Activated CD8-positive, alpha-beta memory T cell treated with anti-CD3 and anti-CD28 coated beads for 4 hours (primary cell): ENCODE data around the gene ATP5MK.
"Not testable (repeated sequence)": the region's sequence is repeated elsewhere in the genome, so short reads cannot be mapped to it uniquely, and the experiment has no call there.

Source experiments
- DNase-seq, 2 donors: peaks; one replicate each; pipeline ENCODE4 v3.0.0-alpha.2; 2020; ENCODE audit warnings: low read depth in 2 of 2

The ATP5MK gene

DNA sequence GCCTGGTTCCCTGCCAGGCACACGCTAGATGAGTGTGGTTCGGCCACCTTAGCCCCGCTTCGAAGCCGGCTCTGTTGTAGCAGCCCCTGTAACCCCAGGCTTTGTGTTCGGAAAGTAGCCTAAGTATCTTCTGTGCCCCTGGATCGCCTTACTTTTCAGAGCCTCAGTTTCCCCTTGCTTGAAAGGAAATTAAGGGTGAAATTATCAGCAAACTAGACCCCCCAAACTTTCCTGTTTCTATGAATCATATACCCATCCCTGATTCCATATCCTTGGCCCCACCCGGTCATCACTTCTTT is 463 bp upstream of the ATP5MK start:
- DNase-seq, result no peak

- no peak for DNase-seq
These were observed 565 bp downstream of the ATP5MK start for GRCh38 chr10:103395754-103396066.

DNA sequence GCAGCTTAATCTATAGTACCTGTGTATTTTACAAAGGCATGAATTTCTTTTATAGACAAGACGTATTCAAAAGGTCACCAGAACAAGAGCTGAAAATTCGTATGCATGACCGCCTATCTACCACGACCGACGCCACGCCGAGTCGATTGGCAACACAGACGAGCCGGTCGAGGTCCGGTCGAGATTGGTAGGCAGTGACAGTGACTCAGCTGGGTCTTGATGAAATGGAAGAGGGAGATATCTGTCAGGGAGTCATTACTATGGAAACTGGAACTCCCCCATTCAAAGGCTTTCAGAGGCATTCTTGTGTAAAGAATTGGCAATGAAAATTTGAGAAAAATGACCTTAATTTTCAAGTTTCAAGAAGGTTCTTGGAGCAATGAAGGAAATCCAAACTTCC is 2.1 kb downstream of the ATP5MK start:
- no peak for DNase-seq

DNA sequence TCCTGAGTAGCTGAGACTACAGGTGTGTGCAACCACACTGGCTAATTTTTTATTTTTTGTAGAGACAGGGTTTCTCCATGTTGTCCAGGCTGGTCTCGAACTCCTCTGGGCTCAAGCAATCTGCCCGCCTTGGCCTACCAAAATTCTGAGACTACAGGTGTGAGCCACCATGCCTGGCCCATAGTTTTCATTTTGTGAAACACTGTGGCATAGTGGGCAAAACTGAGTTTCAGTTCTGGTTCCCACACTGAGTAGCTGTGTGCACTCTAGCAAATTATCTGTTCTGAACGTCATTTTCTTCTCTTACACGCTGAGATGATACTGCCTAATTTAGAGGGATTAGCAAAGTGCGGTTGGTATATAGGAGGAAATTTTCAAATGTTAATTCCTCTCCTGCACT is 13.5 kb downstream of the ATP5MK start:
- DNase-seq, result no peak

DNA sequence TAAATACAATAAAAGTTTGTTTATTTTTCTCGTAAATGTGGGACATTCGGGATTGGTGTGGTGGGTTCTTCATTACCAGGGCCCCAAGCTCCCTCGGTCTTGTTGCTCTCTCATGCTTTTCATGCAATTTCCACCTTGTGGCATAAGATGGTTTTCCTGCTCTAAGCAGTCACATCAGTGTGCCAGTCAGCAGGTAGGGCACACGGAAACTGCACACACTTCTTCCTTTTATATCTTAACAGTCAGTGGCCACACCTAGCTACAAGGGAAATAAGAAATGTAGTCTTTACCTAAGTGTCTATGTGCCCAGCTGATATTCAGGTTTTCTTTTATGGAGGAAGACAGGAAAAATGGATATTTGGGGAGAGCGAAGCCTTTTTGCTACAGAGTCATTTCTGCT is 22.0 kb downstream of the ATP5MK start:
- DNase-seq, result no peak

GRCh38 chr10:103373544-103373943 is 22.7 kb downstream of the ATP5MK start:
- no peak for DNase-seq

DNA sequence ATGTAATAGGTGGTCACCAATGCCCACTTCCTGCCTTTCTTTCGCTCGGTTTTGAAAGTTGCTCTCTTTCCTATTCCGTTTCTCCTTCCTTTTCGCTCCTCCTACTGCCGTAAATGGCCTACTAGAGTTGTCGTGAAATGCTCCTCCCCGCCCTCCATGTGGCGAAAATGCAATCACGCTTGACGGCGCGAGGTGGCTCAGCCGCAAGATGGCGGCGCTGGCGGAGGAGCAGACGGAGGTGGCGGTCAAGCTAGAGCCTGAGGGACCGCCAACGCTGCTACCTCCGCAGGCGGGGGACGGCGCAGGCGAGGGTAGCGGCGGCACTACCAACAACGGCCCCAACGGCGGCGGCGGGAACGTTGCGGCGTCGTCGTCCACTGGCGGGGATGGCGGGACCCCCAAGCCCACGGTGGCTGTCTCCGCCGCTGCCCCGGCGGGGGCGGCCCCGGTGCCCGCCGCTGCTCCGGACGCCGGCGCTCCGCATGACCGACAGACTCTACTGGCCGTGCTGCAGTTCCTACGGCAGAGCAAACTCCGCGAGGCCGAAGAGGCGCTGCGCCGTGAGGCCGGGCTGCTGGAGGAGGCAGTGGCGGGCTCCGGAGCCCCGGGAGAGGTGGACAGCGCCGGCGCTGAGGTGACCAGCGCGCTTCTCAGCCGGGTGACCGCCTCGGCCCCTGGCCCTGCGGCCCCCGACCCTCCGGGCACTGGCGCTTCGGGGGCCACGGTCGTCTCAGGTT is 28.3 kb downstream of the ATP5MK start, which contains the start of gene TAF5:
Gene TAF5 (plus strand): TSS at position 195 of the 737 bp plus-strand sequence. CDS start 14 bp downstream, at position 209.
- DNase-seq, result peak; percentile 74 to 78

DNA sequence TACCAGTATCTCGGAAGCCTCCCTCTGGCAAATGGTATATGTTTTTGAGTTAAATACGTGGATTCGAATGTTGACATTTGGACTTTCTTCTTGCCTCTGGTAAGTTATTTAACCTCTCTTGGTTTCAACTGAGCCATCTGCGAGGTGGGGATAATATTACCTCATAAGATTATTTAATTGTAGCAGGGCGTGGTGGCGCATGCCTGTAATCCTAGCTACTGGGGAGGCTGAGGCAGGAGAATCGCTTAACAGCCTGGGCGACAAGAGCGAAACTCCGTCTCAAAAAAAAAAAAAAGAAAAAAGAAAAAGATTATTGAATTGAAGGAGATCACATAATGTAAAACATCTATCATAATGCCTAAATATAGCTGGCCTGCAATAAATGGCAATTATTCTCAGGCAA is 28.9 kb downstream of the ATP5MK start:
- DNase-seq, result no peak

DNA sequence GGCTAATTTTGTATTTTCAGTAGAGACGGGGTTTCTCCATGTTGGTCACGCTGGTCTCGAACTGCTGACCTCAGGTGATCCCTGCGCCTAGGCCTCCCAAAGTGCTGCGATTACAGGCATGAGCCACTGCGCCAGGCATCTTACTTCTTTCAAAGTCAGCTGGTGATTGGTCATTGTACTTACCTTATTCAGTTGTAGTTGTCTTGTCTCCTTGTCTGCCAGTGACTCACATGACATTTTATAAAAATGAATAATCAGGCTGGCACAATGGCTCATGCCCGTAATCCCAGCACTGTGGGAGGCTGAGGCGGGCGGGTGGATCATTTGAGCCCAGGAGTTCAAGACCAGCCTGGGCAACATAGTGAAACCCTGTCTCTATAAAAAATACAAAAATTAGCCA is 35.5 kb downstream of the ATP5MK start:
- DNase-seq, result not testable (repeated sequence)

GRCh38 chr10:103359493-103359892 is 36.8 kb downstream of the ATP5MK start:
- DNase-seq, result not testable (repeated sequence)

- DNase-seq, result no peak
These were observed 40.2 kb downstream of the ATP5MK start for GRCh38 chr10:103355906-103356599.

DNA sequence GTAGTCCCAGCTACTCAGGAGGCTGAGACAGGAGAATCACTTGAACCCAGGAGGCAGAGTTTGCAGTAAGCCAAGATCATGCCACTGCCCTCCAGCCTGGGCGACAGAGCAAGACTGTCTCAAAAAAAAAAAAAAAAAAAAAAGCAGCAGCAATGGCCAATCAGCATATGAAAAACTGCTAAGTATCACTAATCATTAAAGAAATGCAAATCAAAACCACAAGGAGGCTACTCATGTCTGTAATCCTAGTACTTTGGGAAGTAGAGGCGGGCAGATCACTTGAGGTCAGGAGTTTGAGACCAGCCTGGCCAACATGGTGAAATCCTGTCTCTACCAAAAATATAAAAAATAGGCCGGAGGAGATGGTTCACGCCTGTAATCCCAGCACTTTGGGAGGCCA is 41.7 kb downstream of the ATP5MK start:
- not testable (repeated sequence) for DNase-seq

DNA sequence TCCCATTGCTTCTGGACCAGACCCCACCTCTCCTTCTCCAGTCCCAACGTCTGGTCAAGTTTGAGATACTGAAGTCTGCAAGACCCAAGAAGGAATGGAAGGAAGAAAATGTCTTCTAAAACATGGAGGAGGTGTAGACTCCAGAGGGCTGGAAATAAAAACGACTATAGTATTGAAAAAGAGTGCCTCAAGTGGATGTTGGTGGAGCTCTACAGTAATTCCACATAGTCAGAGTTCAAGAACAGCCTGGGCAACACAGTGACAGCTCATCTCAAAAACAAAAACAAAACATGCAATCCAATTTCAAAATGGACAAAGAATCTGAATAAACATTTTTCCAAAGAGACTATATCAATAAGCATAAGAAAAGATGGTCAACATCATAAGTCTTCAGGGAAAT is 43.0 kb downstream of the ATP5MK start:
- no peak for DNase-seq

DNA sequence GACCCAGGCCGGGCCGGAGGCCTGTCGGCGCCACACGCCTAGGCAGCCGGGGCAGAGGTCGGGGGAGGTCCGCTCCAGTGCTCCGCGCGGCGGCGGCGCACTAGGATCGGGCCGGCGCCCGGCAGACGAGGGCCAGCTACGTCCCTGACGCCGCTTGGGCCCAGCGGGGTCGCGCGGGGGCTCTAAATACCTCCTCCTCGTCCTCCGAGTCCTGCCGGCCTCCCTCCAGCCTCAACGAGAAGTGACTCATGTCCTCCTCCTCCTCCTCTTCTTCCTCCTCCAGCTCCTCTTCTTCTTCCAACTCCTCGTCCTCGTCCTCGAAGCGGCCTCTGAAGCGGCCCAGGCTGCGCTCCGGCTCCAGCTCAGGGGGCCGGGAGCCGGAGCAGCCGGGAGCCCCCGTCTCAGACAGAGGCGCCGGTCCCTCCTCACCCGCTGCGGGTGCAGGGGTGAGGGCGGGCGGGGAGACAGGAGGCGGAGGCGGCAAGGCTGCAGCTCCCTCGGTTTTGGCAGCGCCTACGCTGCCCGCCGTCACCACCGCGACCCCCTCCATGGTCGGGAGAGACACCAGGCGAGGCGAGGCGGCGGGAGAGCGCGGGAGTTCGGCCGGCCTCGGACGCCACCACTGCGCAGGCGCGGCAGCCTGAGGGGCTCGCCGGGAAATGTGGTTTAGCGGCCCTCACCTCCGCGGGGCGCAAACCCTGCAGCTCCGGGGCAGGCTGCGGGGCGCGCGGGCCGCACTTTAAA is 45.6 kb downstream of the ATP5MK start, which contains the start of gene PCGF6:
Gene PCGF6 (minus strand): TSS at position 624 of the 744 bp plus-strand sequence. CDS start 74 bp downstream, at position 550.
- DNase-seq, result peak; percentile 29 to 38

DNA sequence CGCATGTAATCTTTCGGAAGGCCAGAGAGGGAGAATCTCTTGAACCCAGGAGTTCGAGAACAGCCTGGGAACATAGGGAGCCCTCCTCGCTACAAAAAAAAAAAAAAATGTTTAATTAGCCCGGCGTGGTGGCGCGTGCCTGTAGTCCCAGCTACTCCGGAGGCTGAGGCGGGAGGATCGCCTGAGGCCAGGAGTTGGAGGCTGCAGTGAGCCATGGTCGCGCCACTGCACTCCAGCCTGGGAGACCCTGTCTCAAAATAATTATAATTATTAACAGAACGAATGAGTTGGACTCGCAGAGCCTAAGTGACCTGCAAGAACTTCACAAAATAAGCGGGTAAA is 46.1 kb downstream of the ATP5MK start:
- DNase-seq, result no peak
